SK-N-SH treated with all-trans-retinoic acid at 6 μM for 48 hours (cell line): ENCODE data around the gene MRRF.

ENCODE experiments used
- ATAC-seq: fragments of 200-7000 bp; cut with Tn5 transposase; 3 replicates; pipeline ENCODE4 v1.9.1; 2020; ENCODE audit warnings: mild to moderate bottlenecking, moderate library complexity
- ARNTL ChIP-seq: fragments of 450-650 bp; formaldehyde crosslinking; IDR thresholded peaks from 2 replicates; pipeline ENCODE4 v1.5.0; 2020; ENCODE audit warnings: low read depth, mild to moderate bottlenecking, moderate library complexity, borderline replicate concordance
- BACH2 ChIP-seq: fragments of 250-450 bp; sonication (Bioruptor Pico); IDR thresholded peaks from 2 replicates; pipeline ENCODE4 v1.9.0; 2021; ENCODE audit warnings: mild to moderate bottlenecking, borderline replicate concordance
- CREB5 ChIP-seq: fragments of 250-450 bp; sonication (Bioruptor Pico); IDR thresholded peaks from 2 replicates; pipeline ENCODE4 v1.5.1; 2020; ENCODE audit warnings: low read depth, mild to moderate bottlenecking, moderate library complexity
- CSDC2 ChIP-seq: fragments of 250-450 bp; sonication (Bioruptor Pico); IDR thresholded peaks from 2 replicates; pipeline ENCODE4 v1.5.0; 2020; ENCODE audit warnings: mild to moderate bottlenecking, moderate library complexity
- ESRRG ChIP-seq: fragments of 250-450 bp; sonication (Bioruptor Pico); IDR thresholded peaks from 2 replicates; pipeline ENCODE4 v1.6.1; 2021; ENCODE audit warnings: mild to moderate bottlenecking
- GLIS3 ChIP-seq: fragments of 250-450 bp; sonication (Bioruptor Pico); IDR thresholded peaks from 2 replicates; pipeline ENCODE4 v1.5.0; 2020; ENCODE audit warnings: mild to moderate bottlenecking, moderate library complexity
- ISL1 ChIP-seq: fragments of 250-450 bp; sonication (Bioruptor Pico); IDR thresholded peaks from 2 replicates; pipeline ENCODE4 v2.1.2; 2022; ENCODE audit warnings: mild to moderate bottlenecking, moderate library complexity
- OSR1 ChIP-seq: fragments of 250-450 bp; sonication (Bioruptor Pico); IDR thresholded peaks from 2 replicates; pipeline ENCODE4 v1.8.0; 2022; ENCODE audit warnings: moderate library complexity, mild to moderate bottlenecking, inconsistent platforms
- PPARA ChIP-seq: fragments of 250-450 bp; sonication (Bioruptor Pico); IDR thresholded peaks from 2 replicates; pipeline ENCODE4 v1.5.0; 2020; ENCODE audit warnings: mild to moderate bottlenecking, borderline replicate concordance
- RARB ChIP-seq: fragments of 250-450 bp; sonication (Bioruptor Pico); IDR thresholded peaks from 2 replicates; pipeline ENCODE4 v1.8.0; 2021; ENCODE audit warnings: mild to moderate bottlenecking, moderate library complexity
- SNAI2 ChIP-seq: fragments of 250-450 bp; sonication (Bioruptor Pico); IDR thresholded peaks from 2 replicates; pipeline ENCODE4 v1.5.0; 2020; ENCODE audit warnings: mild to moderate bottlenecking, moderate library complexity
- TCF4 ChIP-seq: fragments of 250-450 bp; sonication (Bioruptor Pico); IDR thresholded peaks from 2 replicates; pipeline ENCODE4 v1.8.0; 2021; ENCODE audit warnings: mild to moderate bottlenecking, moderate library complexity, borderline replicate concordance
- TOX ChIP-seq: fragments of 250-450 bp; sonication (Bioruptor Pico); IDR thresholded peaks from 2 replicates; pipeline ENCODE4 v1.8.0; 2021; ENCODE audit warnings: mild to moderate bottlenecking, moderate library complexity, borderline replicate concordance
- ZC3H10 ChIP-seq: fragments of 250-450 bp; sonication (Bioruptor Pico); IDR thresholded peaks from 2 replicates; pipeline ENCODE4 v1.5.1; 2021; ENCODE audit warnings: mild to moderate bottlenecking, moderate library complexity
- ZFP3 ChIP-seq: fragments of 250-450 bp; sonication (Bioruptor Pico); IDR thresholded peaks from 2 replicates; pipeline ENCODE4 v1.5.0; 2020; ENCODE audit warnings: mild to moderate bottlenecking, moderate library complexity
- ZFP30 ChIP-seq: fragments of 450-650 bp; formaldehyde crosslinking; IDR thresholded peaks from 2 replicates; pipeline ENCODE4 v1.5.0; 2022; ENCODE audit warnings: mild to moderate bottlenecking, moderate library complexity
- ZNF565 ChIP-seq: fragments of 450-650 bp; formaldehyde crosslinking; conservative IDR thresholded peaks from 2 replicates; pipeline ENCODE4 v1.5.0; 2020; ENCODE audit warnings: low read depth, mild to moderate bottlenecking, moderate library complexity
- ZNF70 ChIP-seq: fragments of 450-650 bp; formaldehyde crosslinking; IDR thresholded peaks from 2 replicates; pipeline ENCODE4 v1.5.0; 2020; ENCODE audit warnings: mild to moderate bottlenecking, moderate library complexity
- ZNF8 ChIP-seq: fragments of 450-650 bp; formaldehyde crosslinking; IDR thresholded peaks from 2 replicates; pipeline ENCODE4 v1.5.0; 2020; ENCODE audit warnings: mild to moderate bottlenecking, moderate library complexity
- TF ChIP-seq, protein P1 (sequence below): fragments of 250-450 bp; sonication (Bioruptor Pico); IDR thresholded peaks from 2 replicates; pipeline ENCODE4 v1.8.0; 2020; ENCODE audit warnings: mild to moderate bottlenecking, moderate library complexity, borderline replicate concordance
- TF ChIP-seq, protein P2 (sequence below): fragments of 250-450 bp; sonication (Bioruptor Pico); IDR thresholded peaks from 2 replicates; pipeline ENCODE4 v1.5.1; 2021; ENCODE audit warnings: mild to moderate bottlenecking, moderate library complexity
- TF ChIP-seq, protein P3 (sequence below): fragments of 250-450 bp; sonication (Bioruptor Pico); IDR thresholded peaks from 2 replicates; pipeline ENCODE4 v1.5.0; 2020; ENCODE audit warnings: mild to moderate bottlenecking, moderate library complexity

The MRRF gene

GRCh38 chr9:122349201-122349600, 84.5 kb downstream of the MRRF start:
- TF ChIP-seq GLIS3 (CRISPR knock-in tag) = no peak
- TF ChIP-seq, protein P1, sequence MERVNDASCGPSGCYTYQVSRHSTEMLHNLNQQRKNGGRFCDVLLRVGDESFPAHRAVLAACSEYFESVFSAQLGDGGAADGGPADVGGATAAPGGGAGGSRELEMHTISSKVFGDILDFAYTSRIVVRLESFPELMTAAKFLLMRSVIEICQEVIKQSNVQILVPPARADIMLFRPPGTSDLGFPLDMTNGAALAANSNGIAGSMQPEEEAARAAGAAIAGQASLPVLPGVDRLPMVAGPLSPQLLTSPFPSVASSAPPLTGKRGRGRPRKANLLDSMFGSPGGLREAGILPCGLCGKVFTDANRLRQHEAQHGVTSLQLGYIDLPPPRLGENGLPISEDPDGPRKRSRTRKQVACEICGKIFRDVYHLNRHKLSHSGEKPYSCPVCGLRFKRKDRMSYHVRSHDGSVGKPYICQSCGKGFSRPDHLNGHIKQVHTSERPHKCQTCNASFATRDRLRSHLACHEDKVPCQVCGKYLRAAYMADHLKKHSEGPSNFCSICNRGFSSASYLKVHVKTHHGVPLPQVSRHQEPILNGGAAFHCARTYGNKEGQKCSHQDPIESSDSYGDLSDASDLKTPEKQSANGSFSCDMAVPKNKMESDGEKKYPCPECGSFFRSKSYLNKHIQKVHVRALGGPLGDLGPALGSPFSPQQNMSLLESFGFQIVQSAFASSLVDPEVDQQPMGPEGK (CRISPR knock-in tag) = no peak
- no peak for ATAC-seq

- TF ChIP-seq RARB = no peak
- TF ChIP-seq TCF4 (CRISPR knock-in tag) = no peak
- no peak for TF ChIP-seq ZFP3 (CRISPR knock-in tag)
- no peak for TF ChIP-seq CREB5 (CRISPR knock-in tag)
- no peak for TF ChIP-seq CSDC2 (CRISPR knock-in tag)
- TF ChIP-seq ZC3H10 (CRISPR knock-in tag) = no peak
- TF ChIP-seq, protein P1 (CRISPR knock-in tag) = no peak
- TF ChIP-seq, protein P2, sequence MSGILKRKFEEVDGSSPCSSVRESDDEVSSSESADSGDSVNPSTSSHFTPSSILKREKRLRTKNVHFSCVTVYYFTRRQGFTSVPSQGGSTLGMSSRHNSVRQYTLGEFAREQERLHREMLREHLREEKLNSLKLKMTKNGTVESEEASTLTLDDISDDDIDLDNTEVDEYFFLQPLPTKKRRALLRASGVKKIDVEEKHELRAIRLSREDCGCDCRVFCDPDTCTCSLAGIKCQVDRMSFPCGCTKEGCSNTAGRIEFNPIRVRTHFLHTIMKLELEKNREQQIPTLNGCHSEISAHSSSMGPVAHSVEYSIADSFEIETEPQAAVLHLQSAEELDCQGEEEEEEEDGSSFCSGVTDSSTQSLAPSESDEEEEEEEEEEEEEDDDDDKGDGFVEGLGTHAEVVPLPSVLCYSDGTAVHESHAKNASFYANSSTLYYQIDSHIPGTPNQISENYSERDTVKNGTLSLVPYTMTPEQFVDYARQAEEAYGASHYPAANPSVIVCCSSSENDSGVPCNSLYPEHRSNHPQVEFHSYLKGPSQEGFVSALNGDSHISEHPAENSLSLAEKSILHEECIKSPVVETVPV (CRISPR knock-in tag) = no peak
- TF ChIP-seq PPARA = no peak
- TF ChIP-seq, protein P3, sequence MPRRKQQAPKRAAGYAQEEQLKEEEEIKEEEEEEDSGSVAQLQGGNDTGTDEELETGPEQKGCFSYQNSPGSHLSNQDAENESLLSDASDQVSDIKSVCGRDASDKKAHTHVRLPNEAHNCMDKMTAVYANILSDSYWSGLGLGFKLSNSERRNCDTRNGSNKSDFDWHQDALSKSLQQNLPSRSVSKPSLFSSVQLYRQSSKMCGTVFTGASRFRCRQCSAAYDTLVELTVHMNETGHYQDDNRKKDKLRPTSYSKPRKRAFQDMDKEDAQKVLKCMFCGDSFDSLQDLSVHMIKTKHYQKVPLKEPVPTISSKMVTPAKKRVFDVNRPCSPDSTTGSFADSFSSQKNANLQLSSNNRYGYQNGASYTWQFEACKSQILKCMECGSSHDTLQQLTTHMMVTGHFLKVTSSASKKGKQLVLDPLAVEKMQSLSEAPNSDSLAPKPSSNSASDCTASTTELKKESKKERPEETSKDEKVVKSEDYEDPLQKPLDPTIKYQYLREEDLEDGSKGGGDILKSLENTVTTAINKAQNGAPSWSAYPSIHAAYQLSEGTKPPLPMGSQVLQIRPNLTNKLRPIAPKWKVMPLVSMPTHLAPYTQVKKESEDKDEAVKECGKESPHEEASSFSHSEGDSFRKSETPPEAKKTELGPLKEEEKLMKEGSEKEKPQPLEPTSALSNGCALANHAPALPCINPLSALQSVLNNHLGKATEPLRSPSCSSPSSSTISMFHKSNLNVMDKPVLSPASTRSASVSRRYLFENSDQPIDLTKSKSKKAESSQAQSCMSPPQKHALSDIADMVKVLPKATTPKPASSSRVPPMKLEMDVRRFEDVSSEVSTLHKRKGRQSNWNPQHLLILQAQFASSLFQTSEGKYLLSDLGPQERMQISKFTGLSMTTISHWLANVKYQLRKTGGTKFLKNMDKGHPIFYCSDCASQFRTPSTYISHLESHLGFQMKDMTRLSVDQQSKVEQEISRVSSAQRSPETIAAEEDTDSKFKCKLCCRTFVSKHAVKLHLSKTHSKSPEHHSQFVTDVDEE (CRISPR knock-in tag) = no peak
- TF ChIP-seq SNAI2 = no peak
- TF ChIP-seq OSR1 = no peak
- TF ChIP-seq ZNF8 = no peak
- TF ChIP-seq TOX (CRISPR knock-in tag) = no peak
- TF ChIP-seq ZNF70 (CRISPR knock-in tag) = no peak
- TF ChIP-seq ARNTL = no peak
- TF ChIP-seq ZFP30 (CRISPR knock-in tag) = no peak
- no peak for TF ChIP-seq ZNF565 (CRISPR knock-in tag)
- no peak for TF ChIP-seq ESRRG (CRISPR knock-in tag)
- peak; percentile 99 for ATAC-seq
Observed at GRCh38 chr9:122350577-122351355, 86.1 kb downstream of the MRRF start.

DNA sequence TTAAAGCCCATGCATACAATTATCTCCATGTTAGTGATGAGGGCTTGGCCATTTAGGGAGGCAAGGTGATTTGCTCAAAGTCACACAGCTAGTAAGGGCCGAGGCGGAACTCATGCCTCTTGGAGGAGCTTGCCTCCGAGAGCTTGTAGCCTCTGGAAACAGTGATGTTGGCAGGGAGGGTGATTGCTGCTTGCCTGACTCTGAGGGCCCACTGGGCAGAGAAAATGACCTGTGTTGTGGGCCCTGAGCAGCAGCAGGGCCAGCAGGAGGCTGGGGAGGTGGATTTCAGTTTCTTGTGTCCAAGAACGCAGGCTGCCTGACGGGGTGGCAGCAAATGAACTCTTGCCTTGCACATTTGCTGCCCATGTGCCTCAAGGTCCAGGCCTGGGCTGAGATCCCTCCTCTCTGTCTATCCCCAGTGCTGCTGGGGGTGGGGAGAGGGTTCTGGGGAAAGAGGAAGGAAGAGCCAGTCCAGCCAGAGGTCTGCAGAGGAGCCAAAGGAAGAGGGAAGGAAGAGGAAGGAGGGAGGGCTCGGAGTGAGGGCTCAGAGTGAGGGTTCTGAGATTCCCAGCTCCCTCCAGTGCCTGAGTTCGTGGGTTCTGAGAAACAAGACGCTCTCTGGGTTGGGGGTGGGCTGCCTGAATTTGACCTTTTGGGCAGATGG, 90.0 kb downstream of the MRRF start:
- ATAC-seq = no peak
- TF ChIP-seq ARNTL (no peak), ISL1 (CRISPR knock-in tag) (no peak), ZNF70 (CRISPR knock-in tag) (no peak), BACH2 (CRISPR knock-in tag) (no peak), GLIS3 (CRISPR knock-in tag) (no peak), PPARA (no peak), ZC3H10 (CRISPR knock-in tag) (no peak), ZFP30 (CRISPR knock-in tag) (no peak), RARB (no peak), OSR1 (no peak), CREB5 (CRISPR knock-in tag) (no peak), ESRRG (CRISPR knock-in tag) (no peak)
- TF ChIP-seq, protein P1 (CRISPR knock-in tag) = no peak
